Activated CD8-positive, alpha-beta memory T cell treated with anti-CD3 and anti-CD28 coated beads, Interleukin-2, amount 50 U/mL, for 1 hour (primary cell): ENCODE data around the gene PBX3.
A peak's percentile ranks its signal among the peaks of the same experiment; 100 is the strongest.

ENCODE experiments used
- DNase-seq: peaks from one replicate; pipeline ENCODE4 v3.0.0-alpha.2; 2020; ENCODE audit errors: extremely low read depth

Gene PBX3

DNA sequence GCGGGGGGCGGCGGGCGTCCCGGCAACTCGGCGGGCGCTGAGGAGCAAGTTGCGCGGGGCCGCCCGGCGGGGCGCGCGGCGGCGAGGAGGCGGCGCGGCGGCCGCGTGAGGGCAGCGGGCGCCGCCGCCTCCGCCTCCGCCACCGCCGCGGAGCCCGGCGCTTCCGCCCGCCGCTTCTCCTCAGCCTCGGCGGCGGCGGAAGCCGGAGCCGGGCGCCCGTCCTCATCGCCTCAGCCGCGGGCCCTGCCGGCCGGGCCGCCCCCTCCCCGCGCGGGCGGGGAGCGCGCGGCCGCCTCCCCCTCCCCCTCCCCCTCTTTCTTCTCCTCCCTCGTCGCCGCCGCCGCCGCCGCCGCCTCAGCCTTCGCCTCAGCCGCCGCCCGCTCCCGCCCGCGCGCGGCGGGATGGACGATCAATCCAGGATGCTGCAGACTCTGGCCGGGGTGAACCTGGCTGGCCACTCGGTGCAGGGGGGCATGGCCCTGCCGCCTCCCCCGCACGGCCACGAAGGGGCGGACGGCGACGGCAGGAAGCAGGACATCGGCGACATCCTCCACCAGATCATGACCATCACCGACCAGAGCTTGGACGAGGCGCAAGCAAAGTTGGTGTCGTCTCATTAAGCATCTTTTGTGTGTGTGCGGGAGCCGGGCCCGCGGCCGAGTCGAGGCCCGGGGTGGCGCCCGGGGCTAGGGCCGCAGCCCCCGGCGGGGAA is at the start of gene PBX3:
Gene PBX3, plus strand, starts transcription at position 321 of the 712 bp plus-strand sequence.
- no peak for DNase-seq

GRCh38 chr9:125699870-125700269 is 47.3 kb upstream of the PBX3 start:
- DNase-seq, result no peak

DNA sequence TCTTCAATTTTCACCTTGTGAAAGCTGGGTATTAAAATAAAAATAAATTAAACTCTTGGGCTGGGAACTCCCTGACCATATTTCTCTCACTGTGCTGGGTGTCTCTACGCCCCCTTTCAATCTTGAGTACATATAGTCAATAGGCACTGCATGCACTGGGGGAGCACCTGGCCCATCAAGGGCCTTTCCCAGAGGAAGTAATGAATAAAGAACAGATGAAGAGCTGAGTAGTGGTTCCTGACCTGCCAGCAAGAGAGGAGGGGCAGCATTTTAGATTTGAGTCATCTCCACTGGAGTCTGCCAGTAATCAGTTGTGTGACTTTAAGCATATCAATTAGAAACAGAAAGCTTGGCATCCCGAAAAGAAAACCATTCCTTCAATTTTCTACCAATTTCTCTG is 46.4 kb upstream of the PBX3 start:
- DNase-seq, result no peak

GRCh38 chr9:125701351-125701750 is 45.8 kb upstream of the PBX3 start:
- DNase-seq, result no peak

DNA sequence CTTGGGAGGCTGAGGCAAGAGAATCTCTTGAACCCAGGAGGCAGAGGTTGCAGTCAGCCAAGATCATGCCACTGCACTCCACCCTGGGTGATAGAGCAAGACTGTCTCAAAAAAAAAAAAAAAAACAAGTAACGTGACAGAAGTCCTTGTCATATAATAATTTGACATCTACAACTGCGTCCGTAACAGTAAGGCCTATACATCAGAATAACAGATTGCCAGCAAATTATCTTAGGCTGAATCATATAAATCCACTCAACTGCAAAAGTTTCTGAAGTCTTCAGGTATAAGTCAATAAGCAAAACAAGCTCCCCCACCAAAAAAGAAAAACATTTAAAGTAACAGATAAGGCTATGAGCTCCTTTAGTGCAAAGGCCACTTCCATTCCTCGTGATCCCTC is 43.5 kb upstream of the PBX3 start:
- DNase-seq, result no peak

GRCh38 chr9:125705893-125706292 is 41.3 kb upstream of the PBX3 start:
- DNase-seq, result no peak

DNA sequence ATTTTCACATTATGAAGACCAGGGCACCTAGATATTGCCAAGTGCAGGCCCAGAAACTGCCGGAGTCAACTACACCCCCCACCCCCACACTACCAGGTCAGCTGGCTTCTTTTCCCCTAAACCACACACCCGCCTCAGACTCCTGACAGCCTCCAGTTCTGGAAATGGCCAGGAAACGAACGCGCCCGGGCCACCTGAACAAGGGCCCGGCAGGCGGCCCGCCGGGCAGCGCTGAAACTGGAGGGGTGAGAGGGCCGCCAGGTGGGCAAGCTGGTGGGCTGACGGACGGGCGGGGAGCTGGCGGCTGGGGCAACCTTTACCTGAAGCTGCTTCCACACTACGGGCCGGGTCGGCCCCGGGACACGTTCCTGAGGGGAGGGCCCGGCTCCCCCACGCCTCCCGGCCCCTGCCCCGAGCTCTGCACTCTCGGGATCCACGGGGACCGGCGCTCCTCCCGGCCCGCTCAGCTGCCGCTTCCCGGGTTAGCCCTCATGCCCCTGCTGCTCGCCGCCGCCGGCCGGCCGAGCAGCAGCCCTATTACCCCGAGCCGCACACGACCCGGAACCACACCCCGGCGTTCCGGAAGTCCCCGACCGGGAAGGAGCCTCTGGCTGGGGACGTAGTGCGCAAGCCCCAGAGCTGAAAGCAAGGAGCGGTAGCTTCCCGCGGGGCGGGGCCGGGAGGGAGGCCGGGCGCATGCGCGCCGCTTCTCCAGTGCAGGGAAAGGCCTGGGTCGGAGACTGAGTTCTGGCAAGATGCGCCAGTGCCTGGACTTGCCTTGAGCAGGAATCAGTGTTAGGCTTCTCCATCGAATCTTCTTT is 40.3 kb upstream of the PBX3 start, which contains the start of gene MAPKAP1:
Gene MAPKAP1, minus strand, starts transcription at position 558 of the 821 bp plus-strand sequence. CDS start 34,634 bp downstream, outside the sequence.
- peak; percentile 82 for DNase-seq

GRCh38 chr9:125707472-125707804 is 39.7 kb upstream of the PBX3 start:
- no peak for DNase-seq

- no peak for DNase-seq
Observed at GRCh38 chr9:125726456-125727132, 20.6 kb upstream of the PBX3 start.

GRCh38 chr9:125730168-125730567 is 17.0 kb upstream of the PBX3 start:
- no peak for DNase-seq

DNA sequence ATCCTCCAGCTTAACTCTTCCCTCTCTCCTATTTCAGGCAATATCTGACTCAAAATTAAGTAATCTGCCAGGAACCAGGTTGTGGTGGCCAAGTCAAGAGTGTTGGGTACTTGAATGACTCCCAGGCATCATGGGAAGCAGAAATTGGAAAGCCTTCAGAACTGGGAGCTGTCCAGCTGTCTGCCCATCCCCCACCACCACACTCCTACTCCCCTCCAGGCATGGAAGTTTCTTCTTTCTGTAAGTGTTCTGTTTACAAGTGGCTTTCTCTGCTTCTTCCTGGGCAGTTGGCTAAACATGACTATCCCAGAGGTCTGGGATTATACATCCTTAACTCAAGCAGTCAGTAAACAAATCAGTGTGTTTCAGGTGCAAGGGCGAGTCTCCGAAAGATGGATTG is 14.6 kb upstream of the PBX3 start:
- no peak for DNase-seq

GRCh38 chr9:125739436-125739835 is 7.7 kb upstream of the PBX3 start:
- DNase-seq, result no peak

DNA sequence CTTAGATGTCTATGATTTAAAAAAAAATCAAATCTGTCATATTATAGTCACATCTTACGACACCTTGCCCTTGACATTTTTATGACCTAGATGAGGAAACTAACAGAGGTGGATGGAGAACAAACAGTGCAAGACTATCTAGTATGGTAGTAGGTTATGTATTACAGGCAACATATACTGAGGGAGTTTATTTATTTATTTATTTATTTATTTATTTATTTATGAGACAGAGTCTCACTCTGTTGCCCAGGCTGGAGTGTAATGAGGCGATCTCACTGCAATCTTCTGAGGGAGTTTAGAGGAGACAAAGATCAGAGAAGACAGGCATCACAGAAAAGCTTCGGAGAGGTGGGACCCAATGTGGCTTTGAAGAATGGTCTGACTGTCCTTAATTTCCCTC is 4.5 kb upstream of the PBX3 start:
- no peak for DNase-seq

DNA sequence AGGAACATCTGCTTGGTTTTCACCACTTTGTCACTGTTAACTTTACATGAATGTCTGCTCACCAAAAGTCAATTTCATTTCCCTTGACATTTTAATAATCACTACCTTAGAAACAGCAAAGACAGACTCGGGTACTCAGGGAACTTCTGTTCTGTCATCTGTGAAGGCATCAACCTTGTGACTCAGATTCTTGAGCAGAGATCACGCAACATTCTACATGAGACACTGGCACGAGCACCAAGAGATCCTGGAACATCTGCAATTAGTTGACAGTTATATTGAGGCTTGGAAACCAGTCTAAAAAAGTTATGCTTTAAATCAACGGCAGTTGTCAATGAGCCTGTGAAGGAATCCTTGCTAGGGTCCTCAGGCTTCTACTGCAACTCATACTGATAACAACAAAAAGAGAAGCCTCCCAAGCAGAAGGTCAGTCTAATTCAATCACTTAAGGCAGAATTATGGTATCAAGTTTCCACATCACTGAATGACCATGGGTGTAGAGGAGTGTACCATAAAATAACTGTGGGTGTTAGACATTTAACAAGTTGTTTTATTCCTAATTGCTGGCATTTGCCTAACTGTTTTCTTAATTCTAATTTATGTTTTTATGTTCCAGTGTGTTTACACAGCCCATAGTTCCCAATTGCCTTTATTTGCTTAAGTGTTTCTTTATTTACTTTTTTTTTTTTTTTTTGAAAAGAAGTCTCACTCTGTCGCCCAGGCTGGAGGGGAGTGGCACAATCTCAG is 3.3 kb upstream of the PBX3 start:
- no peak for DNase-seq

DNA sequence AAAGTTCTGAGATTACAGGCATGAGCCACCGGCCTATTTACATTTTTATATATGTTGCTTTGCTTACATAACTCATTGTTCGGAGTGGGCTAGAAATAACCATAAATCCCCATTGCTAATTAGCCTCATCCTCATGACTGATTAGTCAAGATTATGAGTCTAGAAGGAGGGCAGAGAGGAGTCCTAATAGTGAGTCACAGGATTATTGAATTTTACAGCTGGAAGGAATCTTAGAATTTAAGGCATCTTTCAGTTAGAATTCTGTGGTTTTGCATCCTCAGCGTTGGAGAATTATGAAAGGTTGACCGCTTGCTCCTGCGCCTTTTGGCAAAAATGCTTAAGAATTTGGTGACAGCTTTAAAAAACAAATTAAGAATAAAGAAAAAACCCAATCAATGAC is 2.6 kb upstream of the PBX3 start:
- DNase-seq, result no peak

GRCh38 chr9:125745018-125745417 is 2.2 kb upstream of the PBX3 start:
- DNase-seq, result no peak

GRCh38 chr9:125745682-125746016 is 1.5 kb upstream of the PBX3 start:
- DNase-seq, result no peak

GRCh38 chr9:125746017-125746773 is 978 bp upstream of the PBX3 start:
- peak; percentile 77 for DNase-seq

DNA sequence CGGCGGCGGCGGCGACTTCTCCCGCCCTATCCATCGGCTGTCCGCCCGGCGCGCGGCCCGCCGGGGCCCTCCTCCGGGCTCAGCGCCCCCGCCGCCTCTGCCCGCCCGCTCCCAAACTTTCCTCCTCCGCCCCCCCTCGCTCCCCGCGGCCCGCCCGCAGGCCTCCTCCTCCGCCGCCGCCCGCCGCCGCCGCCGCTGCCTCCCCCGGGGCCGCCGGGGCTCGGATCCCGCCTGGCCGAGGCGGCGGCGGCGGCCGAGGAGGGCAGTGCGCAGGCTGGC is 460 bp upstream of the PBX3 start:
- no peak for DNase-seq

DNA sequence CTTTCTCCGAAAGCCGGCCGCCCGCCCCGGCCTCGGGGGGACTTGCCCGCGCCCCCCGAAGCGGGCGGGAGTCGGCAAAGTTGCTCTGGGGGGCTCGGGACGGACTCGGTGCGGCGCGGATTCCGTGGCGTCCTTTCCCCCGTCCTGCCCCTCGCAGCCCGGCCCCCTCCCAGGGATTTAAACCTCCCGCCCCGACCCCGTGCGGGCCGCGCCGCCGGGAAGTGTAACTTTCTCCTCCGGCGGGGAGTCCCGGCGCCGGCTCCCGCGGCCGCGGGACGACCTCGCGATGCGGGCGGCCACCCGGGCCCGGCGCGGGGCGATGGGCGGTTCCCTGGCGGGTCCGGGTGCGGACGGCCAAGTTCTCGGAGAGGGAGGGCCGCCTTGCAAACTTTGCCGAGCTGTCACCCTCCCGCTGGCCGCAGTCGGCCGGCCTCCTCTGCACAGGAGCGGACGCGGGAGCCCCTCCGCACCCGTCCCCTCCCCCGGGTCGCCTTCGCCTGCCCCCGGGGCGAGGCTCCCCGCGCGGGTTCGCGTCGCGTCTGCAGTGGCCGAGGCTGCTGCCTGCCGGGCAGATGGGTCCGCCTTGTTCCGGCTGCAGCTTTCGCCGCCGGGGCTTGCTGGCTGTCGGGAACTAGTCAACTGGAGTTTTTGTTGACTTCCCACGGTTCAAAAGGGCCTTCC is 732 bp downstream of the PBX3 start:
- no peak for DNase-seq

- no peak for DNase-seq
Observed at GRCh38 chr9:125748446-125749099, 1.4 kb downstream of the PBX3 start.
